SK-MEL-5 (cell line): ENCODE data around the gene KIF3B. TPM values are rescaled to one million over a fixed set of nuclear protein-coding genes. Genes with fewer than 3 reads are reported as not detected.
A peak's percentile ranks its signal among the peaks of the same experiment; 100 is the strongest.
"Not testable (repeated sequence)": the region's sequence is repeated elsewhere in the genome, so short reads cannot be mapped to it uniquely, and the experiment has no call there.

Experiments
- DNase-seq: peaks from one replicate; pipeline ENCODE4 v3.0.0-alpha.2; 2016; ENCODE audit warnings: low read depth, low spot score
- in situ Hi-C: cut with HindIII; loops from 2 replicates; pipeline ENCODE4 v1.10.0; 2016; ENCODE audit warnings: low sequenced_read_pairs, high pct_unique_total_duplicates, low pct_unique_long_range_greater_than_20kb
- total RNA-seq: library from RNA; depleted of rRNA; stranded (reverse); fragments of >200 nt; shearing (Covaris generic); gene quantifications from 2 replicates; pipeline ENCODE4 v1.2.3, GENCODE V29; 2014

KIF3B gene
- total RNA-seq, 1 experiment from 2014 or later, result 22.1 TPM

DNA sequence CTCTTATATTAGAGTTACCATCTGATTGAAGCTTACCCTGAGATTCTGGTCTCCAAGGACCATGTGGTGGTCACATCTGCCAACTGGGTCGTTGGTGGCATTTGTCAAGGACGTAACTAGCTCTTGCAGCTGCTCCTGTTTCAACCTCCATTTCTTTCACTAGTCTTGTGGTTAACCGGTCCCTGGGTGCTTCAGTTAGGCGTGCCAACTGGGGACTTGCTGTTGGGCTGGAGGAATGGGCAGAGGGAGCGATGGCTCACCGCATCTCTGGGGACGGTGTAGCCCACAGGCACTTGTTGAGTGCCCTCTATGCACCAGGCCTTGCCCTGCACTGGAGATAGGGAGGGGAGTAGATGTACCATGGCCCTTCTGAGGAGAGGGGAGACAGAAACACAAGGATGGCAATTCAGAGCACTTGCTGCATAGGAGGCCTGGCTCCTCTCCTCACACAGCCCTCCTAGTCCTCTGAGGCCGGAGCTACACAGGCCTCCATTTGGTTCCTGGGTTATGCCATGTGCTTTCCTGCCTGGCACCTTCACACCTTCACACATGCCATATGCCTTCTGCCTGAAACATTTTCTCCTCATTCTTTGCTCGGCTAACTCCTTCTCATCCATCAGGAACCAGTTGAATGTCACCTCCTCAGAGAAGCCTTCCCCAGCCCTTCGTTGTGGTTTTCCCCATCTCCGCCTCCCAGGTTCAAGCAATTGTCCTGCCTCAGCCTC is 60.6 kb downstream of the KIF3B start:
- no peak for DNase-seq
- in situ Hi-C loops, result no loop called here

DNA sequence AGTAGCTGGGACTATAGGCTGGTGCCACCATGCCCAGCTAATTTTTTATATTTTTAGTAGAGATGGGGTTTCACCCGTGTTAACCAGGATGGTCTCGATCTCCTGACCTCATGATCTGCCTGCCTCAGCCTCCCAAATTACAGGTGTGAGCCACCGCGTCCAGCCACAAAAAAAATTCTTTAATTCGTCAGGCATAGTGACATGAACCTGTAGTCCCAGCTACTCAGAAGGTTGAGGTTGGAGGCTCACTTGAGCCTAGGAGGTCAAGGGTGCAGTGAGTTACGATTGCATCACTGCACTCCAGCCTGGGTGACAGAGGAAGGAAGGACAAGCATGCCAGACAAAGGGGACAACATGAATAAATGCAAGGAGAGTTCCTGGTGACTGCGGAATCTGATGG is 61.2 kb downstream of the KIF3B start:
- DNase-seq, result no peak
- in situ Hi-C loops, result no loop called here

DNA sequence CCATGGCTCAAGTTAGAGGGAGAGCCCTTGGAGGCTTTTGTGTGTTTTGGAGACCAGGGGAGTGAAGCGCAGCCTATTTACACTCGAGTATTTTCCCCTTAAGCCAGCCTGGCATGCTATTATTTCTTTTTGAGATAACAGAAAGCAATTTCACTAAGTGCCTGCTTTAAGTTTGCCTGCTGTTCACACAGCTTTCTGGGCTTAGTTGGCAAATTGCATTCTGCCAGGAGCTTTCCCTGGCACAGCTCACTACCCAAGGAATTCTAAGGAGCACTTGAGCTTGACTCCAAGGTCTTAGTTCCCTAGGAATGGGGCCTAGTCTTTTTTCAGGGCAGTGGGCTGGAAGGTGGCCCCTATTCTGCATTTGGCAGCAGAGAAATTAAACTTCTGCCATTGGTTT is 61.7 kb downstream of the KIF3B start:
- no peak for DNase-seq
- in situ Hi-C loops, result no loop called here

DNA sequence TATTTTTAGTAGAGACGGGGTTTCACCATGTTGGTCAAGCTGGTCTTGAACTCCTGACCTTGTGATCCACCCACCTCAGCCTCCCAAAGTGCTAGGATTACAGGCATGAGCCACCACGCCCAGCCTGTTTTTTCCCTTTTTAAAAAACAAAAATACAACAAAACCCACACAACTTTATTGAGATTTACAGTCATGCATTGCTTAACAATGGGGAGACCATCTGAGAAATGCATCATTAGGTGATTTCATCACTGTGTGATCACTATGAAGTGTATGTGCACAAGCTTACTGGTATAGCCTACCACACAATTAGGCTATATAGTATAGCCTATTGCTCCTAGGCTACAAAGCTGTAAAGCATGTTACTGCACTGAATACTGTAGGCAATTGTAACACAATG is 63.6 kb downstream of the KIF3B start:
- DNase-seq, in situ Hi-C loops: not testable (repeated sequence)

DNA sequence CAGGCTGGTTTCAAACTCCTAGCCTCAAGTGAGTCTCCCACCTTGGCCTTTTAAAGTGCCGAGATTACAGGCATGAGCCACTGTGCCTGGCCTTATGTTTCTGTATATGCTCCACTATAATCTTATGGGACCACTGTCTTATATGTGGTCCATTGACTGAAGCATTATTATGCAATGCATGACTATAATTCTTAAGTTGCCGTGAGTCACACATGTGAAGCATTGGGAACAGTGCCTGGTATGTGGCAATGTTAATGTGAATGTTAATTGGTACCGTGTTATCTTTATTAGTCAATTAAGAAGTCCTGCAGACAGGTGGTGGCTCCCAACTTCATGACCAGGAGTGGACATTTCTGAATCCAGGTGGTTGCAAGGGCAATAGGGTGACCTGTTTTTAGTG is 66.0 kb downstream of the KIF3B start:
- in situ Hi-C loops, result no loop called here
- no peak for DNase-seq

DNA sequence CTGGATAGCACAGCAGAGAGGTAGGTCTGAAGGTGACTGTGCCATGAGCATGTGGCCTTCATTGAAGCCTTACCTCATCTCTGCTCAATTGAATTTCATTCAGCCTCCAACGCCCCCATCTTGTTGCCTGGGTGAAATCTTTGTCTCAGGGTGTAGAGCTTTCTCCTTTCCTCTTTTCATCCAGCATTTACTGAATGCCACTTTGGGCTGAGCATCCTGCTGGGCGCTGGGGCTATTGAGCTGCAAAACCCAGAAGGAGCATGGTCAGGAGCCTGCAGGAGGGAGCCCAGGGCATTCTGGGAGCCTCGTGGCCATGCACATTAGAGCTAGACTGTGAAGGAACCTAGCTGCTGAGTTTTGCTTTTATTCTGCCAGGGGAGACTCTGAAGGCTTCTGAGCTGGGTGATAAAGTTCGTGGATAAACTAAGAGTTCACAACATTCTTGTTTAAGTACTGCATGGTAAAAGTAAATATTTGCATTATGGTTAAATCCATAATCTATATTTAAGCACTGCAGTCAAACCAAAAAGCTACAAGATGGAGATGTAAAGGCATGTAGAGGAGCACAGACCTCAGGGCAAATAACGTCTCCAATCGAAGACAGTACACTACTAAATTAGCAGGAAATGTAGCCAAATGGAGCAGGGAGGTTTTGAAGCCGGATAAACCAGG is 67.5 kb downstream of the KIF3B start:
- in situ Hi-C loops, result no loop called here
- no peak for DNase-seq

DNA sequence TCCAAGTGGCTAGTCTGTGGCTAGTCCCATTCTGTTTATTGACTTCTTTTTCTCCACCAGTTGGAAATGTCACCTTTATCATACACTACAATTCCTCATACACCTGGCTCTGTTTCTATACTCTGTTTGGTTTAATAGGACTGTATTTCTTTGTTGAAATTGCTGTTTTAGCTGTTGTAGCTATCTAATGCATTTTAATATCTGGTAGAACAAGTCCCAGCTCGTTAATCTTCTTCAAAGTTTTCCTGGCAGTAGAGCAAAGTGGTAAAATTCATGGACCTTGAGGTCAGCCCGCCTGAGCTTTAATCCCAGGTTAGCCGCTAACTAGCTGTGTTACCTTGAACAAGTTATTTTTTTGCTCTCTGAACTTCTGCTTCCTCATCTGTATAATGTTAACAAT is 70.8 kb downstream of the KIF3B start:
- DNase-seq, result no peak
- in situ Hi-C loops, result no loop called here

DNA sequence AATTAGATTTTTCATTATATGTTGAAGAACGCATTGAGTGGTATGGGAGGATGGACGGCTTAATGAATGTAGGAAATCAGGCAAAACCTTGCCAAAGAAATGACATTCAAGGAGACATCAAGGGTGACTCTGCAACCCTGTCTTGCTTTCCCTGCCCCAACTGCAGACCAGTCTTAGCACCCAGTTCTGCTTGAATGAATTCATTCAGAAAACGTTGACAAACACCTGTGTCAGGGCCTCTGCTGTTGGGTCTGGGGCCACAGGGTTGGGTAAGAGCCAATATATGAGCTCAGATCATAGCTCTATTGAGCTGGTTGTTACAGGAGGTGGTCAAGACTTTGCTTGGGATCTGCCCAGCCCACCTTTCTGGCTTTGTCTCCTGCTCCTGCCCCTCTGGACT is 73.0 kb downstream of the KIF3B start:
- DNase-seq, result no peak
- in situ Hi-C loops, result no loop called here

DNA sequence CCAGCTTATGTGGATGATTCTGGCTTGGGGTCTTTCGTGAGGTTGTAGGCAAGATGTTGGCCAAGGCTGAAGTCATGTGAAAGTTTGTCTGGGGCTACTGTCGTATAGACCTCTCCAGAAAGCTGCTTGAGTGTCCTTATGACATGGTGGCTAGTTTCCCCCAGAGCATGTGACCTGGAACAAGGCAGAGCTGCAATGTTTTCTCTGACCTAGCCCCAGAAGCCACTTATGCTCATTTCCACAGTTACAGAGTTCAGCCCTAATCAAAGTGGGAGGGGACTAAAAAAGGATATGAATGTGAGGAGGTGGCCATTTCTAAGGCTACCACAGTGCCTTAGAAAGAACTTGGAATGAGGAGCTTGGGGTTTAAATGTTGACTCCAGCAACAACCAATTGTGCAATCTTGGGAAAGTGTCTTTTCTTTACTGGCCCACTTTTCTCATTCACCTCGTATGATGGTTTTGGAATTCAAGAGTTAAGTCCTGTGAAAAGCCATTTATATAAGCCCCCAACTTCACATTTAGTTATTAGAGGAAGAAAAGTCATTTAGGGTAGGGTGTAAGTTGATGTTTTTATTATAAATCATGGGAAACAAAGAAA is 74.8 kb downstream of the KIF3B start:
- in situ Hi-C loops, result no loop called here
- no peak for DNase-seq

DNA sequence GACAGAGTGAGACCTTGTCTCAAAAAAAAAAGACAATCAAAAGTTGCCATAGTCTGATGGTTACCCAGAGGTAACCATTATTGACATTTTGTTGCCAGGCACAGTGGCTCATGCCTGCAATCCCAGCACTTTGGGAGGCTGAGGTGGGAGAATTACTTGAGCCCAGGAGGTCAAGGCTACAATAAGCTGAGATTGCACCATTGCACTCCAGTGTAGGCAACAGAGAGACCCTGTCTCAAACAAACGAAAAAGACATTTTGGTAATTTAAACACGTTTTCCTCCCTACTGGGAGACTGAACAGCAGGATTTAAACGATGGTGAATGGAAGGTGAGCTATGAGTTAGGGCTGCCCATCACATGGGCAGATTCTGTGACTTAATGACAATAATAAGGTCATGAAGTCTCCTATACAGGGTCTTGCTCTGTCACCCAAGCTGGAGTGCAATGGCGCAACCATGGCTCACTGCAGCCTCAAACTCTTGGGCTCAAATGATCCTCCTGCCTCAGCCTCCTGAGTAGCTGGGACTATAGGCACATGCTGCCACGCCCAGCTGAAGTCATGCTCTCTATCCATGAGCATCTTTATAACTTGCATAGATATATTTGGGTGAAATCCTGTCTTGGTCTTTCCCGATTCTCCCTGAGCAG is 76.5 kb downstream of the KIF3B start:
- in situ Hi-C loops, result no loop called here
- DNase-seq, result no peak

DNA sequence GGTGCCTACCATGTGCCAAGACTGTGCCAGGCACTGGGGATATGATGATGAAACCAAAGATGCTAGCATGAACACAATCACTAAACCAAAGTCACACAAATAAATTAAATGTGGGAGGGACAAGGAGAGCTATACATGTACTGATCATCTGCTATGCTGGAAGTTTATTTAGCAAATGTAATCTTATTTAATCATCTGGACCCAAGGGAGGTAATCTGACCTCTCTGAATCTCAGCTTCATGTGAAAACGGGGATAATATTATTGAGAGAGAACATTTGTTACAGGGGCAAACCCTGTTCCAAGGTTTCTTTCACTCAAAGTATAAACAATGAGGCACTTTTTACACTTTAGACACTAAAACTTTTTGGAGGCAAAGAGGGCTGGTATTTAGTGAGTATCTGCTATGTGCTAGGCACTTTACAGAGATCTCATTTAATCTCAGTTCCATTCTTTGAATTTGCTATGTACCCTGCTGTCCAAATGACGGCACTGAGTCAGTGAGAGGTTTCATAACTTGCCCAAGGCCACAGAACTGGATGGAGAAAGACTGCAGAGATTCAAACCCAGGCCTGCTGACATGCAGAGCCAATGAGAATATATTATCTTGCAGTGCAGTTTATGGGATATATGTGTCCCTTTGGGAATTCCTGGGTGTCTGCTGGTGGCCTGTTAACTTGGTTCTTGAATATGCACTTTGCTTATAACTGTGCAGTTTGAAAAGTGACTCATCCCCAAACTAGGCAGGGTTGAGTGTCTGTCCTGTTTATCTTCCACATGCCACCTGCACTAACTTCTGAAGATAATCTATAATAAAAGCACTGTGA is 77.4 kb downstream of the KIF3B start:
- in situ Hi-C loops, result no loop called here
- peak; percentile 58 for DNase-seq

DNA sequence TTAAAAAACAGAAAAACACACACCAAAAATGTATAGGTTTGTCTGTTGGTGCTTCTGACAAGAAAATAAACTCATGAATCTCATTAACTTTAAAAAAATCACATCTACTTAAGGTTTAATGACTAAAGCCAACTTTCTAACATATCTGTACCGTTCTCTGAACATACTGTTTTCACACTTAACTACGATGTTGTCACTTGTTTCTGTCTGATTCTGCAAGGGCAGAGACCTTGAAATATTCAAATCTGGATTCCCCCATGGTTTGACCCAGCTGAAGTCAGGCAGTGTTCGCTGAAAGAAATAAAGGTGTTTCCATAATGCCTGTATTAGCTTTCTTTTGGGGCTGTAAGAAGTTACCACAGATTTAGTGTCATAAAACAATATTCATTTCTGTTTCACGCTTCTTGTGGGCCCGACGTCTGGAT is 78.0 kb downstream of the KIF3B start:
- in situ Hi-C loops, result no loop called here
- DNase-seq, result no peak

DNA sequence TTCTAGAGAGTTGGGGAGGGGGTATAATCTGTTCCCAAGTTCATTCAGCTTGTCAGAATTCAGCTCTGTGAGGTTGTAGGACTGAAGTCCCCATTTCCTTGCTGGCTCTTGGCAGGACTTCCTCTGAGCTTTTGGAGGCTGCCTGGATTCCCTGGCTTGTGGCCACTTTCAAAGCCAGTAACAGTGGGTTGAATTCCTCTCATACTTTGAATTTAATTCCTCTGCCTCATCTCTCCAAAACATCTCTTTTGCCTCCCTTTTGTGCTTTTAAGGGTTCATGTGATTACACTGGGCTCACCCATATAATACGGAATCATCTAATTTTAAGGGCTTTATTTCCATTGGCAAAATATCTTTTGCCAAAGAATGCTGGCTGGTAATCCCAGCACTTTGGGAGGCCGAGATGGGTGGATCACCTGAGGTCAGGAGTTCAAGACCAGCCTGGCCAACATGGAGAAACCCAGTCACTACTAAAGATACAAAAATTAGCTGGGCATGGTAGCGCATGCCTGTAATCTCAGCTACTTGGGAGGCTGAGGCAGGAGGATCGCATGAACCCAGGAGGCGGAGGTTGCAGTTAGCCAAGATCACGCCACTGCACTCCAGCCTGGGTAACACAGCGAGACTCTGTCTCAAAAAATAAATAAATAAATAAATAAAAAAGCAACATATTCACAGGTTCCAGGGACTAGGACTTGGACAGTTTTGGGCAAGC is 78.6 kb downstream of the KIF3B start:
- DNase-seq, in situ Hi-C loops: not testable (repeated sequence)

DNA sequence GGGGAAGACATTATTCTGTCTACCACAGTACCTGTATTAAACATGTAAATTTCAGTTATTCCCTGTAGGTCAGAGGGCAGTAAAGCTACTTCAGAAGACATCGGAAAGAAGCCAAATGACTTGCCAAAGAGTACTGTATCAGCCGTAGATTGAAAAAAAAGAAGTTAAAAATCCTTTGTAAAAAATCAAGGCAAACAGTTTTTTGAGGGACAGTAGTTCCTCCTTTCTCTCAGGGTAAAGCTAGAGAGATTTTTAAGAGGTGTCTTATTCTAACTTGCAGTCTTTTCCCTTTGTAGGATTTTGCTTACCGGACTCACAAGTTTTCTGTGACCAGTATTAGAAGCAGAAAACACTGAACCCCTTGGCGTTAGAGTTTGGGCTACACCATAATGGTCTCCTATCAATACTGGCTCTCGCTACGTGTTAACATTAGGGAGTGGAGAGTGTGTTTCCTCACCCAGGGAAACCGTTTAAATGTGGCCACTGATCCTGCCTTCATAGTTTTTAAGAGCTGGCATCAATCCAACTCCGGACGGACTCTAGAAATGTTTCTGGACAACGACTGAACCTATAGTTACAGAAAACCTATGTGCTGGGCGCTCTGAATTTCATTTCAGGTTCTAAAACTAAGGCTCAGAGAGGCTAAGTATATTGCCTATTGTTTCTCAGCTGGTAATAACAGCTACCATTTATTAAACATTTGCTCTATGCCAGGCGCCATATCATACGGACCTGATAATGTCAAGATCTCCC is 79.3 kb downstream of the KIF3B start:
- in situ Hi-C loops, result no loop called here
- DNase-seq, result no peak

DNA sequence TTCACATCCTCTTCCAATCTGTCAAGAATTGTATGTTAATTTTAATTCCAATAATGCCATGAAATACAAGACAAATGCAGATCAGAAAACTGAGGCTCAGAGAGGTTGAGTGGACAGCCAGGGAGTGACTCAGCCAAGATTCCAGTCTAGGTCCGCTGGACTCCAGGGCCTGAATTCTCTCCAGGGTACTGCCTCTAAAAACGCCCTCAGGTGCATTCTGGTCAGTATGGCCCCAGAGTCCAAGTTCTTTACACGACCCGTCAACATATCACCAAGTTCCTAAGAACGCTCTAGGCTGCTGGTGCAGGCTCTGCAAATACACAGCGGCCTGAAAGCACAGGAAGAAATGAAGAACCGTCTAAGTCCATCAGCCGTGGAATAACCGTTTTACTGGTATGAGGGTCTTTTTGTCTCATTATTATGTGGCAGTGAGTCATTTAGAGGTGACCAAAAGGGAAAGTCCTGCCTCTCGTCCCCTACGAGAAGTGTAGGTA is 80.0 kb downstream of the KIF3B start:
- DNase-seq, result no peak
- in situ Hi-C loops, result no loop called here

DNA sequence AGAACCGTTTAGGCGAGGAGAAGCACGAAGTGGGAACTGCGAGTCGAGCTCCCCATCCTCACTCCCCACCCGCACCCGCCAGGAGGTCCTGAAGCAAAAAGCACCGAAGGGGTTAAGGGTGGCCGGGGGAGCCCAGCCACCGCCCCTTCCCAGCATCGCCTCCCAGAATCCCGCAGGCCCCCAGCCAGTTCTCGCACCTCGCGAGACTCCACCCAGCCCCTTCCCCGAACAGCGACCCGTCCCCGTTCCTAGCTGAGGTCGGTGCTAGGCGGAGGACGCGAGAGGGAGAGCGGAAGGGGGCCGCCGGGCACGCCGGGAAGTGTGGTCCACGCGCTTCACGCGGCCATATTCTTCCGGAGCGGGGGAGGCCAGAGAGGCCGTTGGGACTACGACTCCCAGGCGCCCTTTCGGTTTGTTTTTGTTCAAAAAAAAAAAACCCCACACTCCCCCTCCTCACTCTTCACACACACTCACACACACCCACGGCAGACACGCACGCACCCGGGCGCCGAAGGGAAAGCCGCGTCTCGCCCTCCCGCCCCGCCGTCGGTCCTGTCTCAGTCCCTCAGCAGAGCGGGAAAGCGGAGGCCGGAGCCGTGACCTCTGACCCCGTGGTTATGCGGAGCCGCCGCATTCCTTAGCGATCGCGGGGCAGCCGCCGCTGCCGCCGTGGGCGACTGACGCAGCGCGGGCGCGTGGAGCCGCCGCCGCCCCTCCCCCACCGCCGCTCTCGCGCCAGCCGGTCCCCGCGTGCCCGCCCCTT is 80.6 kb downstream of the KIF3B start, which contains the start of gene ASXL1:
TSS of gene ASXL1 (plus strand) at position 463 of the 763 bp plus-strand sequence. CDS start 445 bp downstream, outside the sequence.
- in situ Hi-C loops, result no loop called here
- peak; percentile 99 for DNase-seq
